HCT116 (cell line): ENCODE results near the gene IL18RAP. TPM values are rescaled to one million over a fixed set of nuclear protein-coding genes. Genes with fewer than 3 reads are reported as not detected.

ENCODE experiments used
- ATAC-seq: fragments of 200-7000 bp; cut with Tn5 transposase; 2 replicates; pipeline ENCODE4 v1.9.1; 2020; ENCODE audit warnings: mild to moderate bottlenecking, moderate library complexity
- BruUV-seq: library from RNA; stranded (reverse); fragments of 400-500 nt; replicated peaks from 2 replicates; lab custom pipeline; 2021; lab: Mats Ljungman, UMichigan
- CTCF ChIA-PET: fragments of 300-600 bp; sonication (Branson Sonifier 250); formaldehyde crosslinking; loops from one replicate; lab custom pipeline; 2021; ENCODE audit warnings: antibody characterized with exemption; lab: Charles Lee
- POLR2A ChIA-PET: fragments of 300-600, 350-600 bp; sonication (Branson Sonifier 250); formaldehyde crosslinking; loops from one replicate; lab custom pipeline; 2021; ENCODE audit warnings: antibody characterized with exemption; lab: Charles Lee
- RAD21 ChIA-PET, 2 experiments: fragments of 300-600 bp; sonication (Branson Sonifier 250); formaldehyde crosslinking; loops; one replicate each; lab custom pipeline; 2023; ENCODE audit warnings: low total read pairs in 2 of 2; ENCODE audit not compliant: uncharacterized antibody in 2 of 2, unreplicated experiment in 2 of 2, low non-redundant PET in 1 of 2; lab: Charles Lee
- DNase-seq: peaks from one replicate; pipeline ENCODE4 v3.0.0-alpha.2; 2010; ENCODE audit warnings: low read depth, low spot score
- H2AFZ ChIP-seq: fragments of 200-600 bp; shearing (Covaris generic), sonication (generic); 2 replicates; pipeline ENCODE4 v1.6.1; 2017; ENCODE audit warnings: low read depth, mixed run types, mixed read lengths, antibody characterized with exemption, low read length; ENCODE audit not compliant: poor library complexity, severe bottlenecking
- H3K27ac ChIP-seq: 2 replicates; pipeline ENCODE4 v1.5.1; 2012; ENCODE audit warnings: low read depth, low read length
- H3K27me3 ChIP-seq: fragments of 200-600 bp; sonication (generic); 2 replicates; pipeline ENCODE4 v1.6.1; 2016; ENCODE audit warnings: mixed run types, low read length, mixed read lengths; ENCODE audit not compliant: insufficient read depth
- H3K36me3 ChIP-seq, 2 experiments: fragments of 200-500 bp in 1 of 2; fragments of 200-600 bp in 1 of 2; sonication (Bioruptor generic) in 1 of 2; sonication (generic) in 1 of 2; 2 replicates each; pipeline versions ENCODE4 v1.5.1 to v1.6.1; 2014 to 2016; ENCODE audit warnings: low read length in 2 of 2, inconsistent platforms in 1 of 2, mixed read lengths in 1 of 2, mixed run types in 1 of 2; ENCODE audit not compliant: insufficient read depth in 2 of 2, control insufficient read depth in 1 of 2
- H3K4me1 ChIP-seq, 2 experiments: fragments of 200-600 bp in 1 of 2; sonication (generic) in 1 of 2; 2 replicates each; pipeline versions ENCODE4 v1.5.1 to v1.6.1; 2012 to 2017; ENCODE audit warnings: low read length in 2 of 2, inconsistent platforms in 1 of 2, mild to moderate bottlenecking in 1 of 2, mixed read lengths in 1 of 2, mixed run types in 1 of 2, moderate library complexity in 1 of 2; ENCODE audit not compliant: insufficient read depth in 2 of 2, control insufficient read depth in 1 of 2
- H3K4me2 ChIP-seq: fragments of 200-600 bp; sonication (generic); 2 replicates; pipeline ENCODE4 v1.6.1; 2017; ENCODE audit warnings: mixed run types, low read length, mixed read lengths
- H3K4me3 ChIP-seq, 2 experiments: fragments of 200-600 bp in 1 of 2; sonication (generic) in 1 of 2; replicated peaks in 1 of 2; 2 replicates each; pipeline ENCODE4 v1.5.1; 2011 to 2016; ENCODE audit warnings: low read length in 2 of 2, control low read depth in 1 of 2, low read depth in 1 of 2, mild to moderate bottlenecking in 1 of 2, mixed read lengths in 1 of 2, mixed run types in 1 of 2
- H3K79me2 ChIP-seq: fragments of 200-600 bp; sonication (generic); 2 replicates; pipeline ENCODE4 v1.6.1; 2017; ENCODE audit warnings: mild to moderate bottlenecking, mixed run types, low read length, moderate library complexity, mixed read lengths; ENCODE audit not compliant: insufficient read depth
- H3K9ac ChIP-seq: fragments of 200-600 bp; sonication (generic); 2 replicates; pipeline ENCODE4 v1.6.1; 2016; ENCODE audit warnings: low read length, mixed read lengths
- H3K9me2 ChIP-seq: fragments of 200-600 bp; sonication (generic), shearing (Covaris generic); 2 replicates; pipeline ENCODE4 v1.6.1; 2017; ENCODE audit warnings: mixed run types, mild to moderate bottlenecking, moderate library complexity; ENCODE audit not compliant: insufficient read depth
- H3K9me3 ChIP-seq, 2 experiments: fragments of 200-500 bp in 1 of 2; fragments of 200-600 bp in 1 of 2; sonication (Bioruptor generic) in 1 of 2; sonication (generic) in 1 of 2; 2 replicates each; pipeline ENCODE4 v1.6.1; 2014 to 2017; ENCODE audit warnings: low read length in 2 of 2, mixed read lengths in 2 of 2, inconsistent platforms in 1 of 2, low read depth in 1 of 2, mild to moderate bottlenecking in 1 of 2, mixed run types in 1 of 2, moderate library complexity in 1 of 2; ENCODE audit not compliant: control insufficient read depth in 1 of 2, insufficient read depth in 1 of 2
- H4K20me1 ChIP-seq: fragments of 200-600 bp; sonication (generic), shearing (Covaris generic); 2 replicates; pipeline ENCODE4 v1.6.1; 2017; ENCODE audit warnings: mixed run types, mild to moderate bottlenecking, moderate library complexity; ENCODE audit not compliant: insufficient read depth
- ATF3 ChIP-seq: IDR thresholded peaks from 2 replicates; pipeline ENCODE4 v1.6.1; 2012
- CTCF ChIP-seq, 3 experiments: fragments of 200-600 bp in 1 of 3; sonication (generic) in 1 of 3; IDR thresholded peaks in 2 of 3; conservative IDR thresholded peaks in 1 of 3; 2 replicates each; pipeline ENCODE4 v1.5.1; 2012 to 2017; ENCODE audit warnings: low read depth in 2 of 3, low read length in 2 of 3, antibody characterized with exemption in 1 of 3, borderline replicate concordance in 1 of 3, control low read depth in 1 of 3, mild to moderate bottlenecking in 1 of 3, mixed read lengths in 1 of 3, mixed run types in 1 of 3, moderate library complexity in 1 of 3; ENCODE audit not compliant: insufficient read depth in 1 of 3
- EGR1 ChIP-seq: IDR thresholded peaks from 2 replicates; pipeline ENCODE4 v1.6.1; 2012; ENCODE audit warnings: low read depth
- ELF1 ChIP-seq: IDR thresholded peaks from 2 replicates; pipeline ENCODE4 v1.6.1; 2012; ENCODE audit warnings: low read depth, borderline replicate concordance
- EZH2phosphoT487 ChIP-seq: fragments of 200-600 bp; IDR thresholded peaks from 2 replicates; pipeline ENCODE4 v1.6.1; 2018; ENCODE audit warnings: antibody characterized with exemption, borderline replicate concordance
- MAX ChIP-seq: IDR thresholded peaks from 2 replicates; pipeline ENCODE4 v1.6.1; 2012
- POLR2A ChIP-seq: IDR thresholded peaks from 2 replicates; pipeline ENCODE4 v1.7.0; 2011; ENCODE audit warnings: borderline replicate concordance; ENCODE audit not compliant: insufficient read depth, insufficient read length; ENCODE audit errors: extremely low read depth
- RAD21 ChIP-seq: IDR thresholded peaks from 2 replicates; pipeline ENCODE4 v1.6.1; 2012; ENCODE audit warnings: low read depth, mild to moderate bottlenecking
- intact Hi-C: fragments of 100-400 bp; cut with micrococcal nuclease; formaldehyde crosslinking; loops from 2 replicates; pipeline ENCODE4 v1.10.0; 2022
- total RNA-seq: library from RNA; stranded (reverse); gene quantifications from one replicate; pipeline ENCODE4 v1.2.1, GENCODE V29; 2021; ENCODE audit not compliant: unreplicated experiment

Gene IL18RAP
- total RNA-seq, 1 experiment from 2014 or later: not detected

DNA sequence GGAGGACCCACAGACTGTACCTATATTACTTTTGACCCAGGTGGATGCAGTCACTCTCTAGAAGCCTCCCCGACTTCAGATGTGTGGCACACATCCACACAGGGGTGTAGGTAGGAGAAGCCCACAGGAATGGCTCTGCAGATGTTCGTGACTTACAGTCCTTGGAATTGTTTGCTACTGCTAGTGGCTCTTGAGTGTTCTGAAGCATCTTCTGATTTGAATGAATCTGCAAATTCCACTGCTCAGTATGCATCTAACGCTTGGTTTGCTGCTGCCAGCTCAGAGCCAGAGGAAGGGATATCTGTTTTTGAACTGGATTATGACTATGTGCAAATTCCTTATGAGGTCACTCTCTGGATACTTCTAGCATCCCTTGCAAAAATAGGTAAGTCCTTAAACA is 50.7 kb downstream of the IL18RAP start:
- TF ChIP-seq RAD21 (no peak), ELF1 (no peak), POLR2A (no peak)
- no peaks in the 10 kb centered on the region for H3K9me3 ChIP-seq
- H3K36me3 ChIP-seq: no peaks in the 10 kb centered on the region
- no peak overlapping the region for H3K9ac ChIP-seq
- peaks cover 0 to 2% of the 10 kb centered on the region in 2 experiments; a peak in 1 of 4 replicates for H3K4me1 ChIP-seq
- no TSS peak for BruUV-seq
- no peak overlapping the region for H3K27ac ChIP-seq
- H3K27me3 ChIP-seq: no peaks in the 10 kb centered on the region
- ChIA-PET POLR2A (no interaction called here), RAD21 (interaction anchor here in 1 of 2 experiments (1.3 kb wide), 1 partner anchor 142 kb away, joined by 6 read pairs; no protein-coding TSS in a partner anchor), CTCF (interaction anchor here (1.0 to 4.7 kb wide), 11 partner anchors 10 to 333 kb away, joined by 3 to 36 read pairs (median 9); no protein-coding TSS in a partner anchor)
- H3K4me3 ChIP-seq: no peak overlapping the region
- no peak overlapping the region for H2AFZ ChIP-seq
- H3K4me2 ChIP-seq: no peak overlapping the region
- no peak for ATAC-seq
- intact Hi-C loops: loop anchor here (1.0 to 5.0 kb wide), 4 partner anchors 119 to 334 kb away; no protein-coding TSS in a partner anchor
- H3K9me2 ChIP-seq: no peaks in the 10 kb centered on the region
- no peaks in the 10 kb centered on the region for H4K20me1 ChIP-seq
- no peak for DNase-seq
- H3K79me2 ChIP-seq: no peaks in the 10 kb centered on the region

DNA sequence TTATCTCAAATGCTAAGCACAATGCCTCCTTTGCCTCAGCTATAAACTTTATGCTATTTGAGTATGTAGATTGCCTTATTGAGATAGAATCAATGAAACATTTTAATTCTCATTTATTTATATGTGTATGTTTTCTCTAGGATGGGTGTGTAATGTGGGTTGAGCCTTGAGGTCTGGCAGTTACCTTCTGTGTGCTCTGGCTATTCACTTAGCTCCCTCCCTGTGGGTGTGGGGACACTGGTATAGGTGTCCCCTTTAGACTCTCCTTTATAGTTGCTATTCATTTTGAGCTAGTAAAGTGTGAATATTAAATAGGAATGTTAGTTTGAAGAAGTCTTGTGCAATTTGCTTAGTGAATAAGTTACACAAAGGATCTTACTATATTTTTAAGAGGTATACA is 51.8 kb downstream of the IL18RAP start:
- ChIA-PET POLR2A (no interaction called here), RAD21 (no interaction called here), CTCF (interaction anchor here (4.7 kb wide), 1 partner anchor 142 kb away, joined by 36 read pairs; no protein-coding TSS in a partner anchor)
- Histone ChIP-seq H3K27ac (no peak overlapping the region), H3K9ac (no peak overlapping the region), H4K20me1 (no peaks in the 10 kb centered on the region), H3K9me2 (no peaks in the 10 kb centered on the region), H3K36me3 (no peaks in the 10 kb centered on the region), H3K9me3 (no peaks in the 10 kb centered on the region), H2AFZ (no peak overlapping the region), H3K79me2 (no peaks in the 10 kb centered on the region), H3K27me3 (no peaks in the 10 kb centered on the region), H3K4me2 (no peak overlapping the region), H3K4me1 (peaks cover 0 to 2% of the 10 kb centered on the region in 2 experiments; a peak in 1 of 4 replicates), H3K4me3 (no peak overlapping the region)
- no peak for ATAC-seq
- BruUV-seq: no TSS peak
- TF ChIP-seq CTCF (IDR thresholded peaks at IDR 0.05 in 2 of 3, conservative IDR thresholded peaks at IDR 0.05 in 1 of 3; ENCODE audit: borderline replicate concordance in 1 of 3, insufficient read depth in 1 of 3, low read depth in 2 of 3, low read length in 2 of 3): no peak
- TF ChIP-seq ATF3: no peak
- no peak for TF ChIP-seq EZH2phosphoT487
- no peak for TF ChIP-seq MAX
- no peak for TF ChIP-seq ELF1
- TF ChIP-seq EGR1: no peak
- intact Hi-C loops: loop anchor here (5.0 kb wide), 1 partner anchor 333 kb away; no protein-coding TSS in a partner anchor
- no peak for DNase-seq
